HG03378 (cell line): ENCODE data around the gene NPR2.

ENCODE experiments used
- ATAC-seq: cut with Tn5 transposase; IDR thresholded peaks from one replicate; pipeline ENCODE4 v1.9.1; 2021; ENCODE audit warnings: mild to moderate bottlenecking, moderate library complexity; ENCODE audit not compliant: unreplicated experiment

The NPR2 gene

DNA sequence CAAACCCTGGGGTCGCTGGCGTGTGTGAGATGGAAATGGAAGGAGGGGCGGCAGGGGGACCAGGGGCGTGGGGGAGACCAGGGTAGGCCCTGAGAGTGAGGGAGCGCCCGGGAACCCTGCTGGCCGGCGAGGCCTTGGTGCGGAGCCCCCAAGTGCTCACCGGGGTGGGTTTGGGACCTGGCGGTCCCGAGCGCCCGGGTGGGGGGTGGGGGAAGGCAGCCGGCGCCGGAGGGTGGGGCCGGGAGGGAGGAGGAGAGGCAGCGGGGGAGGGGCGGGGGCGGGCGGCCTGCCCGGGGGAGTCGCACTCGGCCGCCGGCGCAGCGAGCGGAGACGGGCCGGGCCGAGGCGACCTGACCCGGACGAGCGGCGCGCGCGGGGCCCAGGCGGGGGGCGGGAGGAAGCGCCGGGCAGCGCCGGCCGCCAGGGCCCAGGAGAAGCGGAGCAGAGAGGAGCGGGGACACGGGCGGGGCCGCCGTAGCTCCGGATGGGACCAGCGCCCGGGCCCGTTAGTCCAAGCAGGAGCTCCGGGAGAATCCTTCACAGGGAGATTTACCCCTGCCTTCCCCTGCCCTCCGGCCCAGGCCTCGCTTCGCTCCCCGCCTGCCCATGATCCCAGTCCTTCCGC, at the start of gene NPR2:
Gene NPR2, plus strand, starts transcription at position 295 of the 625 bp plus-strand sequence. CDS start 818 bp downstream, outside the sequence.
- no peak for ATAC-seq

DNA sequence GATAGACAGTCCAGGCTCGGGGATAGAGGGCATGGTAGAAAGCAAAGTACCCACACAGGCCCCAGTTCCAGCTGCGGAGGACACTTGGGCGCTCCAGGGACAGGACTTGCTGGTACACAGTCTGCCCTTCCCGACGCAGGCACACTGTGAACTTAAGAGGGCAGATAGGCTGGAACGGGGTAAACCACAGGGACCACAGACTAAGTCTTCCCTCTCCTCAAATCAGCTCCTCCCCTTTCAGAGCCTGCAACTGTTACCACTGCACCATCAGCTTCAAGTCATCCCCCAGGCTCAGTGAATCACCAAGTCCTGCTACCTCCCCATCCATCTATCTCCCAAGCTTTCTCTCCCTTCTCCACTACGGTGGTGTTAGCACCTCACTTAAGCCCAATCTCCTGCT, 49.7 kb upstream of the NPR2 start:
- ATAC-seq: no peak

DNA sequence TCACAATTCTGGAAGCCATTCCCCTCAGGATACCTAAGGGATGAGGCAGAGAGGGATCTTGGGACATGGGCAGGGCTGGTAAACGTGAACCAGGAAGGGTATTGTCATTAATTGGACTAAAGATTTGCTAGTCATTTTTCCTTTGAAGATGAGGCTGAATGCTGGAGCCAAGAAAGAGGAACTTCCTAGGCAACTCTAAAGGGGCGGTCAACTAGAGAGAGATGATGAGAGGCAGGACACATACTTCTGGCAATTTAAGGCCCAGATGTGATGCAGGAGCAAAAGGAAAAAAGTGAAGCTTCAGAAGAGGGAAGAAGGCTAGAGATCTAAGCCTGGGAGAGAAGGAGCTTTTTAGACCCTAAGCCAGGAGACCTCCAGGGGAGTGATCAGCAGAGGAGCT, 47.9 kb upstream of the NPR2 start:
- ATAC-seq: no peak

DNA sequence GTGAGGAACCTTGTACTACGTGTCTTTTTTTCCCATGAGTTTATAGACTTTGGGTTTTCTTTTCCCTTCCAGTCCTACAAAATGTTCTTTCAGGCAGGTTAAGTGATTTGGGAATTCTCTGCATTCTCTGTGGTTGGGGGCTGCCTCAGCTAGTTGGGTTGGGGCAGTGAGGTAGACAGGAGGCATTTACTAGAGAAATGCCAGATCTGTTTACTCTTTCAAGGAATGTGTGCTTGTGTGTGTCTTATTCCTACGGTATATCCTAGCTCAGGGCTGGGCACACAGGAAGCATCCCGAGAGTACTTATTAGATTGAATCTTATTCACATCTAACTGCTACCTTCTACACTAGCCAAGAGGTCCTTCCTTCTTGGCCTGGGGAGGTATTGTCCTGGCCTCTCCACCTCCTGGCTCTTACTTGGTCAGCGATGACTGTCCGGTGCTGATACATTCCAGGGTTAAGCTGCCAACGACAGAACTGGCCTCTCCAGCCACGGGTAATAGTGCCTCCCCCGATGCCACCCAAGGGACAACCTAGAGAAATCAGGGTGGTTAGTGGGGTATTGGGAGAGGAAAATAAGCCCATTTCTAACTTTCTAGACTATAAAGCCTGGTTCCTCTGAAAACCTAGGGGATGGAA, 47.4 kb upstream of the NPR2 start:
- no peak for ATAC-seq

DNA sequence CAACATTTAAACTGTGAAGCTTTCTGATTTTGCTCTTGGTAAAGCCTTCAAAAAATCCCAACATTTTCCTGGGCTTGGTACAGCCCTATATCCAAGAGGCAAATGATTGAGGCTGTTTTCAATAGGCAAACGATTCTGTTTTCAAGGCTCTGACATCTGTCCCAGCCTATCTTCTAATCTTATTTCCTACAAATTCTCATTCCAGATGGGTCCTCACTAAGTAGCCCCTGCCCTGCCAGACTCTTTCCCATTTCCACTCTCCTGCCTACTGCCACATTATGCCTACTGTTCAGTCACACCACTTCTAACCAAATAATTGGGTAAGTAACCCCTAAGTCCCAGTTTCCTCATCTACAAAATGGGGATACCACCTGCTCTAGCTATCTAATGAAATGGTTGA, 45.8 kb upstream of the NPR2 start:
- ATAC-seq: no peak

DNA sequence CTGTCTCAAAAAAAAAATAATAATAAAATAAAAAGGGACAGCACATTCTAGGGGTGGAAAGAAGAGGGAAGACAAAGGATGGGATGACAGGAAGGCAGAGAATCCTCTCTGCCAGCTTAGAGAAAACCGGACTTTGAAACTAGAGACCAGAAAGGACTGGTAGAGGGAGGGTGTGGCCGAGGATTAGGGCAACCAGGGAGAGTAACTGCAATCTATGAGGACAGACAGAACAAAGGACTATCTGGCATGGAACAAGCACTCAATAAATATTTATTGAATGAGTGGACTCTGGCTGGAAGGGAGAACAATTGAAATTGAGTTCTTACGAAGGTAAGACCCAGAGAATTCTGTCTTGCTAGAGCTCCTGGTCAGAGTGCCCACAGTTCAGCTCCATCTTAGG, 44.8 kb upstream of the NPR2 start:
- ATAC-seq: no peak

DNA sequence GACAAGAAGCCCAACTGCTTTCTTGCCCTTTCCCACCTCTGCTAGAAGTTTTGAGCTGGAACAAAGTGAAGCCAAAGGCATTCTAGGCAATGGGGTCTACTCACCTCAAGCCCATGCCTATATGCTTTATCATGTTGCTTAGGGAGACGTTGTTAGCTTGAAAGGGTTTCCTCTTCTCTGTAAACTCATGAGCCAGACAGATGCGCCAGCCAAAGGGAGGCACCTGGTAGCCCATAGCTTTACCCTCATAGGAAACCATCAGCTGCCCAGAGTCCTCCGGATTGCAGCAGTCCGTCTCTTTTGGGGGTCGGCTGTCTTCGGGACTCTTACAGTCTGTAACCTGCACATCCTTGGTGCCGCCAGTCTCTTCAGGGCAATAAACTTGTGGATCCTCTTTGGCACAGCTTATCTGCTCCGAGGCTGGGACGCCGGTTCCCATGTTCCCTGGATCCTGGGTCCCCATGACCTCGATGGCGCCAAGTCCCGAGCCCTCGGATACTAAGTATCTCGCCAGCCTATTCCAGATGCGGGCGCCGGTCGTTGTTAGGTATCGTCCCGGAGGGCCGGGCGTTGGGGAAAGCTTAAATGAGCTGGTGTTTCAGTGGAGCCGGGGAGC, 43.0 kb upstream of the NPR2 start:
- no peak for ATAC-seq

DNA sequence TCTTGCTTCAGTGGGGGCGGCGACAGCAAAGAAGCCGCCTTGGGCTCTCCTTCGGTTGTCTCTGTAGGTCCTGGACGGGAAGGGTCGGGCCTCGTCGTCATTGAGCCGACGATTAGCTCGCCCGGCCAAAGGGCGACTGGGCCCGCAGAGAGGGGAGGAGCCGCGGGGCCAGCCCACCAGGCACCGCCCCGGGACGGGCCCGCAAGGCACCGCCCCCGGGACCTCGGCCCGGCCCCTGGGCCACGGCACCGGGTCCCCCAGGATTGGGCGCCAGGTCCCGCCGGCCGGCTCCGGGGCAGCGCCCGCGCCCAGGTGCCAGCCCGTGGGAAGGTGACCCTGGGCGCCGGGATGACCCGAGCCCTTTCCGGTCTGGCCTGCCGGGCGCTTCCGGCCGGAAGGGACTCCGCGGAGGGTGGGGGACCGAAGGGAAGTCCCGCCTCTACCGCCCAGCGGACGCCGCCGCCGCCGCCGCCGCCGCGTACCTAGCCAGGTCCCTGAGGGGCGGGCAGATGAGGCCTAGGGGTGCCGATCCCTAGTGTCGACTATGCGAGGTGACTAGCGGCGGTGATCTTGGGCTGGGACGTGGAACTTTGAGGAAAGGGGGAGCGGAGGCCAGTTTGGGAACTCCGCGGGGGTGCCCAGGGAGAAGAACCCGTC, 42.4 kb upstream of the NPR2 start, which contains the start of the genes GBA2 and RGP1:
Gene GBA2, minus strand, starts transcription at position 371 of the 657 bp plus-strand sequence. CDS start 524 bp downstream, outside the sequence.
Gene RGP1, plus strand, starts transcription at position 430 of the 657 bp plus-strand sequence. CDS start 469 bp downstream, outside the sequence.
- peak; percentile 34 for ATAC-seq

DNA sequence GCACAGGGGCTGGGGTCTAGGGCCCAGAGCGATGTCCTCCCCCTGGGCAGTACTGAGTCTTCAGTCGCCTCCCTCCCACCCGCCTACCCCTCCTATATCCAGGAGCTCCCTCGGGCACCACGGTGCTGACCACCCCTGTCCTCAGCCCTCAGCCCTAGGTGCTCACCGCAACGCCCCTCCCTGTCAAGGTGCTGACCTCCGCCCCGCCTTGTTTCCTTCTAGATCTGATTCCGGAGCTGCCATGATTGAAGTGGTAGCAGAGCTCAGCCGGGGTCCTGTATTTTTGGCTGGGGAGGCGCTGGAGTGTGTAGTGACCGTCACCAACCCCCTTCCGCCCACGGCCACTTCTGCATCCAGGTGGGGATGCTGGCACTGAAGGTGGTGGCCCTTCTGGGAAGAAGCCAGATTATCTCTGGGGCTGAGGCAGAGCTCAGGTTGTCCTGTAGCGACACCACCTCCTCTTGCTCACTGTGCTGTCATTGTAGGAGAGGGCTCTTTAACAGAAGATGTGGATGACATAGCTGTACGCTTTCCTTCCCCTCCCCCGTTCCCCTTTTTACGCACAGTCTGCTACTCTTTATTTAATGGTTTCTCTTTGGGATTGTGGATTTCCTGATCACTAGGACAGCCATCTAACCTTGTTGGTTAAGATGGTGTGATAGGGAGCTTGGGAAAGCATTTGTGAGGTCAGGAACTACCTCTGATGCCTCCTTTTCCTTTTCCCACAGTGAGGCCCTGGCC, 41.7 kb upstream of the NPR2 start:
- peak; percentile 10 for ATAC-seq

DNA sequence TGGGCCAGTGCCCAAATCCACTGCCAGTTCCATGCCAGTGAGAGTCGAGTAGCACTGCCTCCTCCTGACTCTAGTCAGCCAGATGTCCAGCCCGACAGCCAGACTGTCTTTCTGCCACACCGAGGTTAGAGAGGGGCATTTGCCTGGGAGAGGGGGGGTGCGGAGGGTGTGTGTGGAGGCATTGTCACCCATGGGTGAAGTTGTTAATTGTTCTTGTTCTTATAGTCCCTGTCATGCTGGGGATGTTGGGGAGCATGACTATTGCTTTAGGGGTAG, 41.2 kb upstream of the NPR2 start:
- no peak for ATAC-seq

DNA sequence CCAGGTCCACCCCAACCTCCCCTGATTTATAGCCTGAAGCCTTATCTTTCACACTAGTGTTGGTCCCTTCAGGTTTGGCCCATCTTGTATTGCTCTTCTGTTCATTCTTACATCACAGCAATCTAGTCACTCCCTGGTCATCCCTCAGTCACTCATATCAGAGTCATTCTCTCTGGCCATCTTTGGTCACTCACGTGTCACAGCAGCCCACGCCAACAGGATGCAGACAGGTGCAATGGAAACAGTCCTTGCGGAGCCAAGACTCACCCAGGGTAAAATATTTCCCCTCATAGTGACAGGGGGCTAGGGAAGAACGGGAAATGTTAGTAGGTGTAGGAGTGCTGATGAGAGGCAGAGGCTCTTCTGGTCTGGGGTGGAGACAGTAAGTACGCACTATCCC, 37.9 kb upstream of the NPR2 start:
- no peak for ATAC-seq

DNA sequence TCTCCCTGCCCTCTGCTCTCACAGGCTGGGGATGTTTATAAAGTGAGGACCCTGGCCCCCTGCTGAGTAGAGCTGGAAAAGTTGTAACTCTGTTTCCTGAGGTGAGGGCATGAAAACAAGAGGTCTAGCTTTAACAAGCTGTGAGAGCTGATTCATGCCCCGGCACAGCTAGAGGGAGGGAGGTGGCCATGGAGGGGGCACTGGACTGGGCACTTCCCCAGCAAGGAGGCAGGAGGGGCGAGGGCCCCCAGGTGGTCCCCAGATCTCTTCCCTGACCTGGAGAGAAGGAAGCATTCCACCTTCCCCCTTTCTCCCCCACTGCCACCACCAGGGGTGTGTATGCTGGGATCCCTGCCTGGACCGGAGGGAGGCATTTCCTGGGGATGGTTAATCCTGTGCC, 37.1 kb upstream of the NPR2 start, which contains the start of gene MSMP:
Gene MSMP, minus strand, starts transcription at position 13 of the 400 bp plus-strand sequence. CDS start 147 bp downstream, outside the sequence.
- no peak for ATAC-seq

DNA sequence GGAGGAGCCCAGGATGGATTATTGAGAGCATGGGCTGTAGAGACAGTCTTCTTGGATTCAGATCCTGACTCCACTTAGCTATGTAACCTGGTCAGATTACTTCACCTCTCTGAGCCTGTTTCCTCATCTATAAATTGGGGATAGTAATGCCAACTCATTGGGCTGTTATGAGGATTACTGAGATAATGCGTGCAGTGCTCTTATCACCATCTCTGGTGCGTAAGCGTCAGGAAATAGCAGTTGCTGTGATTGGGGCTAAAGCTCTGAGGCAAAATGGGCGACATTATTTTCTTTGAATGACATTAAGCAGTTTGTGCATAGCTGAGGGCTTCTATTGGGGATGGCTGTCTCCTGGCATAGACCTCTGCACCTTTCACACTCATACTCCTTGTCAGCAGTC, 36.3 kb upstream of the NPR2 start:
- ATAC-seq: no peak

DNA sequence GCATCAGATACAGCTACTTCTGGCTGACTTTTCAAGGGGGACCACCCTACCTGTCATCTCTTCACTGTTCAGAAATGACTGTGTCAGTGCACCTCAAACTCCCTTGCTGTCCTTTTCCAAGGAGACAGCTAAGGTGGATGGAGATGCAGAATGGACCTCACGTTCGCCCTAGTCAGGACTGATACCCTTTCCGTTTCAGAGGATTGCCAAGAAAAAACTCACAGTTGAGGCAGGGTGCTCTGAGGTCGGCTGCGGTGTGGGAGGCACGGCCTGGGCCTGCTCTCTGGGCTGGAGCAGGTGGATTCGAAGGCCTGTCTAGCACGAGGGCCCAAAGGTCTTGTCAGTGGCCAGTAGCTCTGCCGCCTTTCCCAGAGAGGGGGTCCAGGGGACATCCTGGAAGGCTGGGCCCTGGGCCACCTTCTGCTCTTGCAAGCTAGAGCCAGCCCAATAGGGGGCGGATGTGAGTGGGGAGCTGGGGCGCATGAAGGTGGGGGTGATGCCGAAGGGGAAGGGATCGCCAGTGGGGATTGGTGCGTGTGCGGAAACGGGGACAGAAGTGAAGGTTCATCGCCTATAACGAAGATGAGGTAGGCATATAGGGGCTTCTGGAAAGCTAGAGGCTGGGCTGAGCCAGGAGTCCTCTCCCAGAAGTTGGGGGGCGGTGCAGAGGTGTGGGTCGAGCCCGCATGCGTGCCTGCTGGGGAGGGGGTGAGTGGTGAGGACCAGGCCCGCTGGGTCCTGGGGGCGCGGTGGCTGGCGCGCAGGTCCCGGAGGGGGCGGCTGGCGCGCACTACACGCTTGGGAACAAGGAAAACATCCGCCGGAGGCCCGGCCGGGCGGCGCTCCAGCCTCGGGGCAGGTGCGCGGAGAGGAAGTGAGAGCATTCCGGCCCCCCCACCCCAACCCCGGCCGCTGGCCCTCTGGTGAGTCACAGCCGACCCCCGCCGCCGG, 34.8 kb upstream of the NPR2 start:
- no peak for ATAC-seq

DNA sequence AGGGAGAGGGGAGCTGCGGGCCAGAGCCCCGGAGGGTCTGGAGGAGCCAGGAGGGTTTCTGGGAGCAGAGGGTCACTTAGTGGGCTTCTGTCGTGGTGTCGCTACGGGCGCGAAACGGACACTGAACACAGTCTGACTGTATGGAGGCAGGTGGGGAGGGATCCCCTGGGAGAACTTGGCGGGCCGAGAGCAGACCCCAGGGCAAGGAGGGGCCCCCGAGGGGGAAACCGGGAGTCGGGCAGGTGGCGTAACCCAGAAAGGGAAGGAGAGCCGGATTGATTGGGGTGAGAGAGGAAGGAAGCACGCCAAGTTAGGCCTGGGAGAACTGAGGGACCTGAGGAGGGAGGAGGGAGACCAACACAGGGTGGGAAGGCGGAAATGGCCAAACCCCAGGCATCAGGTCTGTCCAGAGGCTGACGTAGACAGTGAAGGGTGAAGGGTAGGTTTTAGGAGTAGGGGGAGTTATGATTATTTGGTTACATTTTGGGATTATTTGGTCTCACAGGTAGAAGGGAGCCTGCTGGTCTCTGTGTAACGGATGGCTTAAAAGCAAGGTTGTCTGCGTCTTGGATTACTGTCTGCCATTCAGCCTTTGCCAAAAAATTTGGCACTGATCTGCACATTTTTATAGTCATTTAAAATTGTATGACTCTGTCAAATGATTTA, 34.0 kb upstream of the NPR2 start:
- no peak for ATAC-seq

DNA sequence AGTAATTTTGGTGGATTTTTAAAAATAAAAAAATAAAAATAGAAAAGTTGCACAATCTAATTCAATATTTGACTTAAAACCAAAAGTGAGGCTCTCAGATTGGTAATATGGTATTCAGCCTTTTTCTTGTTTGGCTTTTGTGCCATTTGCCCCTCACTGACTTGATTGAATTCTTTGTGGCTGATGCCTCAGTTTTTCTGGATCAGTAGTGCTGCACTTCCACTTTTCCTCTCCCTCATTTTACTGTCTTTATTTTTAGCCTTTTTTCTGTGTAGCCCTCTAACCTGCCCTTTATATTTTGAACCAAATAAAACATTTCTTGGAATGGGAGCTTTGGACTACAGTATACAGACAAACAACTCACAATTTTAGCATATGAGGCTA, 33.5 kb upstream of the NPR2 start:
- no peak for ATAC-seq

DNA sequence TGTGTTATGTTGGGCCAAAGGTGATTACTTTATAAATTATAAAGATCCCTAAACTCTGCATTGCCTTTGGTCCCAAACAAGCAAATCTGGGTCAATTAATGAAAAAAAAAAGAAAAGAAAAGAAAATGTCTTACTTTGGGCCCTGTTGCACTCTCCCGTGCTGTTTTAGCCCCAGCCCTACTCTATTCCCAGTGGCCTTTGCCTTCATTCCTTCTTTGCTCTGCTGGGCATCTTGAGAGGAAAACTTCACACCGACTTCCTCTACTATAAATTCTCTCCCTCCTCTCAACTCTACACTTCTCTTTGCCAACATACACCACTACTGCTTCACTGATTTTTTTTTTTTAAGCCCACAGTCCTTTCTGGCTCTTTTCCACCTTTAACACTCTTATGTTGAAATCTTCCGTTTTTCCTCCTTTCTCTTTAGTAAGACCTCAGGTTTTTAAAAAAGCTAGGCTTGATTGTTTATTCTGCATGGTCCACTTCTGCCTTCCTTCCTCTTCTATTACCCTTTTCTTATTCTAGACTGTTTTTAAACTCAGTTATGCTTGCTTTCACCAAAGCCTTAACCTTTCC, 32.8 kb upstream of the NPR2 start:
- ATAC-seq: no peak

DNA sequence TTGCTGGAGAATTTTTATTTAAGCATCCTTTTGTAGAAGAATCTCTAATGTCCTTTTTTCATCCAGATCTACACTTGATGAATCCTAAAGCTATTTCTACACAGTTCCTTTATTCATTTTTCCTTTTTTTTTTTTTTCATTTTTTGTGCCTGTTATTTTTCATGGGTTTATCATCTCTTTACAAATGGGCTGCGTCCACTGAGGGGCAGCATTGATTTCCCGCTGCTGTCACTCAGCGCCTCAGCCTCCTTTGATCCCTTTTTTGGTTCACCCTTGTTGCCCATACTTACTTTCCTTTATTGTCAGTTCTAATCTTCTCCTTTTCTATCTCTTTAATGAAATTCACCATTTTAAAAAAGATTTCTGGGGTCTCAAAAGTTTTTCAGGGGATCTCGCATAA, 31.6 kb upstream of the NPR2 start:
- no peak for ATAC-seq

DNA sequence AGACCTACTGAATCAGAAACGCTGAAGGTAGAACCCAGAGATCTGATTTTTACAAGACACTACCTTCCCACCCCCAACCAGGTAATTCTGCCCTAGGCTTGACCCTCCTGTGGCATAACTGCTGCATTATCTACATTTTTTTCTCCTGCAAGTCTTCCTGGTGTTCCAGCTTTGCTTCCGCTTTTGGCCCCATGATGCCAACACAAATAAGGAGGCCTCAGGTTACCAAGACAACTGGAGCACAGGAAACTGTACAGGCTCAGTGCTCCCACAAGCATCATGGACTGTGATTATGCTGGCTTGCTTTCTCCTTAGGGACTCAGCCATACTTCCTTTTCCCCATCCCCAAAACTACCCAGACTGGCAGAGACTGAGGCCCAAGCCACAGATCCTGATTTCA, 30.7 kb upstream of the NPR2 start:
- no peak for ATAC-seq
